HEK293 (cell line): ENCODE results near the gene FBXL7.

ENCODE experiments used
- ELK4 ChIP-seq: IDR thresholded peaks from 2 replicates; pipeline ENCODE4 v1.6.1; 2011; ENCODE audit warnings: mild to moderate bottlenecking, low read depth, low read length, borderline replicate concordance
- KLF16 ChIP-seq: fragments of 450-650 bp; formaldehyde crosslinking; IDR thresholded peaks from 2 replicates; pipeline ENCODE4 v1.5.1; 2017; ENCODE audit warnings: missing biosample characterization, missing genetic modification characterization
- PATZ1 ChIP-seq: fragments of 450-650 bp; formaldehyde crosslinking; IDR thresholded peaks from 2 replicates; pipeline ENCODE4 v1.5.1; 2016; ENCODE audit warnings: missing biosample characterization, missing genetic modification characterization
- PRDM1 ChIP-seq: fragments of 450-650 bp; formaldehyde crosslinking; IDR thresholded peaks from 2 replicates; pipeline ENCODE4; 2016; ENCODE audit warnings: missing biosample characterization, missing genetic modification characterization
- ZNF391 ChIP-seq: fragments of 450-650 bp; formaldehyde crosslinking; IDR thresholded peaks from 2 replicates; pipeline ENCODE4 v1.5.1; 2016; ENCODE audit warnings: low read depth, missing biosample characterization, missing genetic modification characterization, borderline replicate concordance
- ZNF571 ChIP-seq: fragments of 450-650 bp; formaldehyde crosslinking; IDR thresholded peaks from 2 replicates; pipeline ENCODE4 v1.5.0; 2017; ENCODE audit warnings: missing biosample characterization, missing genetic modification characterization
- ZNF660 ChIP-seq: fragments of 450-650 bp; IDR thresholded peaks from 2 replicates; pipeline ENCODE4 v1.5.1; 2018; ENCODE audit warnings: missing biosample characterization, mild to moderate bottlenecking, missing genetic modification characterization
- ZNF747 ChIP-seq: fragments of 450-650 bp; formaldehyde crosslinking; IDR thresholded peaks from 2 replicates; pipeline ENCODE4 v1.5.1; 2016; ENCODE audit warnings: missing biosample characterization, missing genetic modification characterization
- ZNF76 ChIP-seq: fragments of 450-650 bp; formaldehyde crosslinking; IDR thresholded peaks from 2 replicates; pipeline ENCODE4; 2016; ENCODE audit warnings: low read depth, missing biosample characterization, missing genetic modification characterization, borderline replicate concordance
- TF ChIP-seq, protein P1 (sequence below): fragments of 450-650 bp; formaldehyde crosslinking; IDR thresholded peaks from 2 replicates; pipeline ENCODE4 v1.5.1; 2016; ENCODE audit warnings: missing biosample characterization, missing genetic modification characterization
- TF ChIP-seq, protein P2 (sequence below): fragments of 450-650 bp; formaldehyde crosslinking; IDR thresholded peaks from 2 replicates; pipeline ENCODE4 v1.5.1; 2016; ENCODE audit warnings: missing biosample characterization, missing genetic modification characterization

DNA sequence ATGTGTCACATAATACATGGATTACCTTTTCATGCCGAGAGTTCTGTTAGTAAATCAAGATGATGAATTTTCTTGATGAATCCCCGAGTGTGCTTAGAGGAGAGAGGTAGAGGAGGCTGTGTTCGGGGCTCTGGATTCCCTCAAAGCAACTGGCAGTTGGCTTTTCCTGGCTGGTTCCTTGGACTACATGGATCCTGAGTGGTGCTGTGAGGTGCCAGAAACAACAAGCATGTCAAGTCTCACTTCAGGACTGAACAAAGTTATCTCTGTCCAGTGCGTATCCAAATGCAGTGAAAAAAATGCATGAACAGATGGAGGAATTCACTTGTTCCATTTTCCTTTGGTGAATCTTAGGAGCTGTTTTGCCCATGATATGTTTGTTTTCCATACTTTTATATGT is 231.7 kb downstream of the FBXL7 start:
- TF ChIP-seq, protein P1, sequence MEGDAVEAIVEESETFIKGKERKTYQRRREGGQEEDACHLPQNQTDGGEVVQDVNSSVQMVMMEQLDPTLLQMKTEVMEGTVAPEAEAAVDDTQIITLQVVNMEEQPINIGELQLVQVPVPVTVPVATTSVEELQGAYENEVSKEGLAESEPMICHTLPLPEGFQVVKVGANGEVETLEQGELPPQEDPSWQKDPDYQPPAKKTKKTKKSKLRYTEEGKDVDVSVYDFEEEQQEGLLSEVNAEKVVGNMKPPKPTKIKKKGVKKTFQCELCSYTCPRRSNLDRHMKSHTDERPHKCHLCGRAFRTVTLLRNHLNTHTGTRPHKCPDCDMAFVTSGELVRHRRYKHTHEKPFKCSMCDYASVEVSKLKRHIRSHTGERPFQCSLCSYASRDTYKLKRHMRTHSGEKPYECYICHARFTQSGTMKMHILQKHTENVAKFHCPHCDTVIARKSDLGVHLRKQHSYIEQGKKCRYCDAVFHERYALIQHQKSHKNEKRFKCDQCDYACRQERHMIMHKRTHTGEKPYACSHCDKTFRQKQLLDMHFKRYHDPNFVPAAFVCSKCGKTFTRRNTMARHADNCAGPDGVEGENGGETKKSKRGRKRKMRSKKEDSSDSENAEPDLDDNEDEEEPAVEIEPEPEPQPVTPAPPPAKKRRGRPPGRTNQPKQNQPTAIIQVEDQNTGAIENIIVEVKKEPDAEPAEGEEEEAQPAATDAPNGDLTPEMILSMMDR (tag by site-specific recombination): no peak
- TF ChIP-seq ZNF747 (no peak), KLF16 (no peak), PRDM1 (no peak), ZNF660 (tag by site-specific recombination) (no peak), ZNF571 (tag by site-specific recombination) (no peak), ELK4 (no peak), PATZ1 (tag by site-specific recombination) (no peak), ZNF391 (no peak), ZNF76 (tag by site-specific recombination) (no peak)
- TF ChIP-seq, protein P2, sequence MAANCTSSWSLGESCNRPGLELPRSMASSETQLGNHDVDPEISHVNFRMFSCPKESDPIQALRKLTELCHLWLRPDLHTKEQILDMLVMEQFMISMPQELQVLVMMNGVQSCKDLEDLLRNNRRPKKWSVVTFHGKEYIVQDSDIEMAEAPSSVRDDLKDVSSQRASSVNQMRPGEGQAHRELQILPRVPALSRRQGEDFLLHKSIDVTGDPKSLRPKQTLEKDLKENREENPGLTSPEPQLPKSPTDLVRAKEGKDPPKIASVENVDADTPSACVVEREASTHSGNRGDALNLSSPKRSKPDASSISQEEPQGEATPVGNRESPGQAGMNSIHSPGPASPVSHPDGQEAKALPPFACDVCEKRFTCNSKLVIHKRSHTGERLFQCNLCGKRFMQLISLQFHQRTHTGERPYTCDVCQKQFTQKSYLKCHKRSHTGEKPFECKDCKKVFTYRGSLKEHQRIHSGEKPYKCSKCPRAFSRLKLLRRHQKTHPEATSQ: no peak
